ENCODE data around the gene PTPRK.

Gene PTPRK

DNA sequence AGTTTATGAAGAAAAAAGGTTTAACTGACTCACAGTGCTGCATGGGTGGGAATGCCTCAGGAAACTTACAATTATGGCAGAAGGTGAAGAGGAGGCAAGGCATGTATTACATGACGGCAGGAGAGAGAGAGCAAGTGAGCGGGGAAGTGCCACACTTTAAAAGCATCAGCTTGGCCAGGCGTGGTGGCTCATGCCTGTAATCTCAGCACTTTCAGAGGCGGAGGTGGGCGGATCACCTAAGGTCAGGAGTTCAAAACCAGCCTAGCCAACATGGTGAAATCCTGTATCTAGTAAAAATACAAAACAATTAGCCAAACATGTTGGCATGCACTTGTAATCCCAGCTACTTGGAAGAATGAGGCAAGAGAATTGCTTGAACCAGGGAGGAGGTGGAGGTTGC, 406.2 kb downstream of the PTPRK start:
- no peaks in the 10 kb centered on the region for H3K36me3 ChIP-seq (ENCODE audit: insufficient read depth, low read length)
- no peak overlapping the region for H3K4me2 ChIP-seq (ENCODE audit: low read length)
- no peak overlapping the region for H3K4me3 ChIP-seq (ENCODE audit: low read length)
- no peaks in the 10 kb centered on the region for H3K27me3 ChIP-seq (ENCODE audit: control insufficient read depth, insufficient read depth, low read length)
- H3K9me3 ChIP-seq (replicated peaks; ENCODE audit: low read length) = no peaks in the 10 kb centered on the region
- peaks cover 16% of the 10 kb centered on the region for H3K4me1 ChIP-seq (ENCODE audit: control insufficient read depth, insufficient read depth, low read length)
- H3K9ac ChIP-seq (ENCODE audit: low read depth, low read length) = no peak overlapping the region

GRCh38 chr6:128112494-128112893, 407.9 kb downstream of the PTPRK start:
- no peaks in the 10 kb centered on the region for H3K9me3 ChIP-seq (replicated peaks; ENCODE audit: low read length)
- H3K36me3 ChIP-seq (ENCODE audit: insufficient read depth, low read length) = no peaks in the 10 kb centered on the region
- peak overlapping the region; percentile 6 for H3K9ac ChIP-seq (ENCODE audit: low read depth, low read length)
- peaks cover 3% of the 10 kb centered on the region for H3K4me1 ChIP-seq (ENCODE audit: control insufficient read depth, insufficient read depth, low read length)
- H3K27me3 ChIP-seq (ENCODE audit: control insufficient read depth, insufficient read depth, low read length) = no peaks in the 10 kb centered on the region
- H3K4me2 ChIP-seq (ENCODE audit: low read length) = peak overlapping the region; percentile 38
- H3K4me3 ChIP-seq (ENCODE audit: low read length) = no peak overlapping the region

- H3K9ac ChIP-seq (ENCODE audit: low read depth, low read length) = no peak overlapping the region
- H3K9me3 ChIP-seq (replicated peaks; ENCODE audit: low read length) = no peaks in the 10 kb centered on the region
- H3K36me3 ChIP-seq (ENCODE audit: insufficient read depth, low read length) = no peaks in the 10 kb centered on the region
- H3K4me2 ChIP-seq (ENCODE audit: low read length) = no peak overlapping the region
- no peak overlapping the region for H3K4me3 ChIP-seq (ENCODE audit: low read length)
- no peaks in the 10 kb centered on the region for H3K27me3 ChIP-seq (ENCODE audit: control insufficient read depth, insufficient read depth, low read length)
- H3K4me1 ChIP-seq (ENCODE audit: control insufficient read depth, insufficient read depth, low read length) = peaks cover 3% of the 10 kb centered on the region
Measured at GRCh38 chr6:128111096-128111495, 409.3 kb downstream of the PTPRK start.

GRCh38 chr6:128107682-128108081, 412.7 kb downstream of the PTPRK start:
- H3K4me2 ChIP-seq (ENCODE audit: low read length) = no peak overlapping the region
- H3K9ac ChIP-seq (ENCODE audit: low read depth, low read length) = no peak overlapping the region
- no peaks in the 10 kb centered on the region for H3K4me1 ChIP-seq (ENCODE audit: control insufficient read depth, insufficient read depth, low read length)
- no peaks in the 10 kb centered on the region for H3K9me3 ChIP-seq (replicated peaks; ENCODE audit: low read length)
- H3K27me3 ChIP-seq (ENCODE audit: control insufficient read depth, insufficient read depth, low read length) = no peaks in the 10 kb centered on the region
- H3K36me3 ChIP-seq (ENCODE audit: insufficient read depth, low read length) = no peaks in the 10 kb centered on the region
- no peak overlapping the region for H3K4me3 ChIP-seq (ENCODE audit: low read length)

DNA sequence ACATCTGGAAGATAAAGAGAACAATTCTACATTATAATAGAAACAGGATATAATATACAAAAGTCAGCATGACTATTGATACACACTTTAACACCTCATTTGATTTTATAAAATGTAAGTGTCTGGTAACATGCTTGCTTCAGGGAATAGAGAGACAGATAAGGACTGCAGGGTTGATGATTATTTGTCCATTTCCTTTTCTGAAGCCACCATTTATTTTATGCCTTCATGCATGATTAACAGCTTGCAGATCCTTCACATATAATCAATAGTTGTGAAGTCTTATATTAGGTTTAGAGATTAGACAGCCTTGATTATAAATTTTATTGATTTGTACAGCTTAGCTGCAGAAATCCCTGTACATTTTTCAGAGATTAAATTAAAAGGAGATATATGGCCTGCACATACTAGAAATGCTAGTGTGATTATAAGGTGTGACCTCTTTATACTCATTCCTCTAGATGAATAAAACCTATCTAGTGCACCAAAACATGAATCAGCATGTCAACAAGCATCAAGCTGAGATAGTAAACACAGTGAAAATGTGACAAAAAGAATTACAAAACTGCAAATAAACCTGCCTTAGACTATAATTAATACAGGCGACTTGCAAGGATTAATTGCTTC, 420.7 kb downstream of the PTPRK start:
- no peaks in the 10 kb centered on the region for H3K4me1 ChIP-seq (ENCODE audit: control insufficient read depth, insufficient read depth, low read length)
- no peak overlapping the region for H3K9ac ChIP-seq (ENCODE audit: low read depth, low read length)
- H3K4me2 ChIP-seq (ENCODE audit: low read length) = no peak overlapping the region
- H3K27me3 ChIP-seq (ENCODE audit: control insufficient read depth, insufficient read depth, low read length) = no peaks in the 10 kb centered on the region
- no peaks in the 10 kb centered on the region for H3K9me3 ChIP-seq (replicated peaks; ENCODE audit: low read length)
- no peaks in the 10 kb centered on the region for H3K36me3 ChIP-seq (ENCODE audit: insufficient read depth, low read length)
- H3K4me3 ChIP-seq (ENCODE audit: low read length) = no peak overlapping the region

GRCh38 chr6:128098000-128098581, 422.3 kb downstream of the PTPRK start:
- Histone ChIP-seq H3K4me2 (ENCODE audit: low read length) (no peak overlapping the region), H3K4me1 (ENCODE audit: control insufficient read depth, insufficient read depth, low read length) (no peaks in the 10 kb centered on the region), H3K36me3 (ENCODE audit: insufficient read depth, low read length) (no peaks in the 10 kb centered on the region), H3K9ac (ENCODE audit: low read depth, low read length) (no peak overlapping the region), H3K9me3 (replicated peaks; ENCODE audit: low read length) (no peaks in the 10 kb centered on the region), H3K4me3 (ENCODE audit: low read length) (no peak overlapping the region), H3K27me3 (ENCODE audit: control insufficient read depth, insufficient read depth, low read length) (no peaks in the 10 kb centered on the region)

DNA sequence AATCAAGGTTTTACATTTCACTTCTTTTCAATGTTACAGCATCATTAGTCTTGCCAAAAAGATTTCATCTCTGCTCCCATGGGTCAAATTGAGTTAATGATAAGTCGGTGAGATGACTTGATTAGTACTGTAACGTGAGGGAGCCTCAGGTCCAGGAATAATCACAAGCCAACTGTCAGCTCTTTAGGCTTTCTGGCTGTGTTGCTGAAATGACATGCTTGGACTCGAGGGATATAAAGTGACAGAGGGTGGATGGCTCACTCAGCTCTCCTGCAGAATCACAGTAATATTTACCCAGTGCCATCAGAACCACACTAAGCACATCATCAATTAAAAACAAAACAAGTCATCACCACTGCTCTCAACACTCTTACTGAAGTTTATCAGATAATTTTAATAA, 423.4 kb downstream of the PTPRK start:
- no peaks in the 10 kb centered on the region for H3K36me3 ChIP-seq (ENCODE audit: insufficient read depth, low read length)
- no peaks in the 10 kb centered on the region for H3K9me3 ChIP-seq (replicated peaks; ENCODE audit: low read length)
- no peaks in the 10 kb centered on the region for H3K4me1 ChIP-seq (ENCODE audit: control insufficient read depth, insufficient read depth, low read length)
- no peak overlapping the region for H3K4me3 ChIP-seq (ENCODE audit: low read length)
- no peaks in the 10 kb centered on the region for H3K27me3 ChIP-seq (ENCODE audit: control insufficient read depth, insufficient read depth, low read length)
- H3K4me2 ChIP-seq (ENCODE audit: low read length) = no peak overlapping the region
- no peak overlapping the region for H3K9ac ChIP-seq (ENCODE audit: low read depth, low read length)

- Histone ChIP-seq H3K36me3 (ENCODE audit: insufficient read depth, low read length) (no peaks in the 10 kb centered on the region), H3K4me3 (ENCODE audit: low read length) (no peak overlapping the region), H3K4me1 (ENCODE audit: control insufficient read depth, insufficient read depth, low read length) (no peaks in the 10 kb centered on the region)
Measured at GRCh38 chr6:128095362-128095761, 425.0 kb downstream of the PTPRK start.

GRCh38 chr6:128079021-128079420, 441.4 kb downstream of the PTPRK start:
- Histone ChIP-seq H3K4me3 (ENCODE audit: low read length) (no peak overlapping the region), H3K9ac (ENCODE audit: low read depth, low read length) (no peak overlapping the region), H3K36me3 (ENCODE audit: insufficient read depth, low read length) (peaks cover 14% of the 10 kb centered on the region), H3K4me2 (ENCODE audit: low read length) (no peak overlapping the region), H3K9me3 (replicated peaks; ENCODE audit: low read length) (no peaks in the 10 kb centered on the region), H3K27me3 (ENCODE audit: control insufficient read depth, insufficient read depth, low read length) (no peaks in the 10 kb centered on the region), H3K4me1 (ENCODE audit: control insufficient read depth, insufficient read depth, low read length) (no peaks in the 10 kb centered on the region)

More at GRCh38 chr6:128095362-128095761, 425.0 kb downstream of the PTPRK start:
- Histone ChIP-seq H3K9ac (ENCODE audit: low read depth, low read length) (no peak overlapping the region), H3K9me3 (replicated peaks; ENCODE audit: low read length) (no peaks in the 10 kb centered on the region), H3K4me2 (ENCODE audit: low read length) (no peak overlapping the region), H3K27me3 (ENCODE audit: control insufficient read depth, insufficient read depth, low read length) (no peaks in the 10 kb centered on the region)

- H3K4me2 ChIP-seq (ENCODE audit: low read length) = no peak overlapping the region
- H3K4me3 ChIP-seq (ENCODE audit: low read length) = no peak overlapping the region
- no peaks in the 10 kb centered on the region for H3K4me1 ChIP-seq (ENCODE audit: control insufficient read depth, insufficient read depth, low read length)
- no peaks in the 10 kb centered on the region for H3K27me3 ChIP-seq (ENCODE audit: control insufficient read depth, insufficient read depth, low read length)
- no peaks in the 10 kb centered on the region for H3K9me3 ChIP-seq (replicated peaks; ENCODE audit: low read length)
- no peak overlapping the region for H3K9ac ChIP-seq (ENCODE audit: low read depth, low read length)
- peaks cover 14% of the 10 kb centered on the region for H3K36me3 ChIP-seq (ENCODE audit: insufficient read depth, low read length)
Measured at GRCh38 chr6:128078276-128078675, 442.1 kb downstream of the PTPRK start.

- Histone ChIP-seq H3K9ac (ENCODE audit: low read depth, low read length) (no peak overlapping the region), H3K9me3 (replicated peaks; ENCODE audit: low read length) (no peaks in the 10 kb centered on the region), H3K4me2 (ENCODE audit: low read length) (no peak overlapping the region), H3K36me3 (ENCODE audit: insufficient read depth, low read length) (peaks cover 8% of the 10 kb centered on the region), H3K4me3 (ENCODE audit: low read length) (no peak overlapping the region), H3K27me3 (ENCODE audit: control insufficient read depth, insufficient read depth, low read length) (no peaks in the 10 kb centered on the region), H3K4me1 (ENCODE audit: control insufficient read depth, insufficient read depth, low read length) (no peaks in the 10 kb centered on the region)
Measured at GRCh38 chr6:128076843-128077242, 443.6 kb downstream of the PTPRK start.

DNA sequence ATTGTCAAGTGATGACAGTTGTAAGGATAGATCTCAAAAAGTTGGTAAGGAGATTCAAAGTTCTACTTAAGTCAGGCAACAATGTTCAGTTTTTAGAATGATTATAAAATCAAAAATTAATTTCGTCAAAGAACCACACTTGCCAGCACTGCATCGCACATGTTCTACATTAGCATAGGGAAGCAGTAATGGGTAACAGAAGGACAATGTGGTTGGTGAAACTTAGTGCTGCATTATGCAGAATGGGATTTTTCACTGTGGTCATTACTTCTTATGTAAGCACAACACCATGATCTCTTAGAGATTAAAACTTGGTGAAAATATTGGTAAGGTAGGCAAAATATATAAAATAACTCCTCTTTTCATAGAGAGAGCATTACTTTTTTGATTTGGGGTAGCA, 445.8 kb downstream of the PTPRK start:
- no peak overlapping the region for H3K4me2 ChIP-seq (ENCODE audit: low read length)

More for the DNA sequence above, 445.8 kb downstream of the PTPRK start:
- Histone ChIP-seq H3K4me3 (ENCODE audit: low read length) (no peak overlapping the region), H3K4me1 (ENCODE audit: control insufficient read depth, insufficient read depth, low read length) (peaks cover 2% of the 10 kb centered on the region), H3K36me3 (ENCODE audit: insufficient read depth, low read length) (peaks cover 8% of the 10 kb centered on the region), H3K9me3 (replicated peaks; ENCODE audit: low read length) (no peaks in the 10 kb centered on the region), H3K9ac (ENCODE audit: low read depth, low read length) (no peak overlapping the region), H3K27me3 (ENCODE audit: control insufficient read depth, insufficient read depth, low read length) (no peaks in the 10 kb centered on the region)
